ENCODE data around the gene CHRD. TPM values are rescaled to one million over a fixed set of nuclear protein-coding genes. Genes with fewer than 3 reads are reported as not detected.
"Not testable (repeated sequence)": the region's sequence is repeated elsewhere in the genome, so short reads cannot be mapped to it uniquely, and the experiment has no call there.

The CHRD gene
- total and polyA plus RNA-seq, 8 donors: 5.2 to 27.2 (median 7.0) TPM

- no peaks in the 10 kb centered on the region for H3K36me3 ChIP-seq
- peaks cover 0 to 7% (median 0%) of the 10 kb centered on the region in 4 donors for H3K4me1 ChIP-seq
- H3K27ac ChIP-seq: no peak overlapping the region
- no peak for DNase-seq
- no peak overlapping the region for H3K4me3 ChIP-seq
- no peaks in the 10 kb centered on the region for H3K9me3 ChIP-seq
- no peaks in the 10 kb centered on the region for H3K27me3 ChIP-seq
- intact Hi-C loops (cut with DNase I; ENCODE audit: low total_unique reads): no loop called here
- TF ChIP-seq CTCF (IDR thresholded peaks at IDR 0.05) (no peak), EP300 (IDR thresholded peaks at IDR 0.05) (no peak), POLR2AphosphoS5 (IDR thresholded peaks at IDR 0.05) (no peak), POLR2A (IDR thresholded peaks at IDR 0.05) (no peak)
- 74 to 83% (median 78%) methylated on average over 4 of the region's 4 CpGs for WGBS, 5 donors
Observed at GRCh38 chr3:184429786-184430185, 49.9 kb downstream of the CHRD start.

- Histone ChIP-seq H3K4me3 (no peak overlapping the region), H3K9me3 (no peaks in the 10 kb centered on the region), H3K27ac (no peak overlapping the region), H3K36me3 (no peaks in the 10 kb centered on the region), H3K4me1 (peaks cover 0 to 7% (median 0%) of the 10 kb centered on the region in 4 donors), H3K27me3 (no peaks in the 10 kb centered on the region)
- intact Hi-C loops (cut with DNase I; ENCODE audit: low total_unique reads): no loop called here
- DNase-seq: no peak
- WGBS, 5 donors: 78 to 92% (median 89%) methylated on average over 2 of the region's 2 CpGs
- no peak for TF ChIP-seq EP300 (IDR thresholded peaks at IDR 0.05)
- no peak for TF ChIP-seq POLR2A (IDR thresholded peaks at IDR 0.05)
Observed at GRCh38 chr3:184430940-184431339, 51.1 kb downstream of the CHRD start.

GRCh38 chr3:184433178-184433577 is 53.3 kb downstream of the CHRD start:
- WGBS, 5 donors: 65 to 86% (median 83%) methylated on average over 2 of the region's 2 CpGs
- intact Hi-C loops (cut with DNase I; ENCODE audit: low total_unique reads); H3K9me3 ChIP-seq; H3K36me3 ChIP-seq; H3K27me3 ChIP-seq; H3K4me3 ChIP-seq; H3K27ac ChIP-seq; DNase-seq; H3K4me1 ChIP-seq: not testable (repeated sequence)

GRCh38 chr3:184439096-184439495 is 59.2 kb downstream of the CHRD start:
- WGBS, 5 donors: 62 to 77% (median 72%) methylated on average over 7 of the region's 7 CpGs
- no peaks in the 10 kb centered on the region for H3K4me1 ChIP-seq
- no peaks in the 10 kb centered on the region for H3K36me3 ChIP-seq
- H3K9me3 ChIP-seq: peaks cover 0 to 8% (median 3%) of the 10 kb centered on the region in 4 donors
- no peak overlapping the region for H3K27ac ChIP-seq
- H3K27me3 ChIP-seq: peaks cover 0 to 8% (median 0%) of the 10 kb centered on the region in 3 donors
- intact Hi-C loops (cut with DNase I; ENCODE audit: low total_unique reads): no loop called here
- H3K4me3 ChIP-seq: no peak overlapping the region
- TF ChIP-seq CTCF (IDR thresholded peaks at IDR 0.05): no peak
- TF ChIP-seq POLR2AphosphoS5 (IDR thresholded peaks at IDR 0.05): no peak
- TF ChIP-seq POLR2A (IDR thresholded peaks at IDR 0.05): no peak
- no peak for DNase-seq

Other genes starting within 250 kb of the CHRD start
- gene EIF2B5, start 244.7 kb upstream of the CHRD start, total RNA-seq: 100 to 1,000 TPM in 1 of 5 donors, 10 to 100 TPM in 3, 1 to 10 TPM in 1; 1.4 to 113 (median 36.5) TPM
- gene EIF2B5, start 244.7 kb upstream of the CHRD start, polyA plus RNA-seq: 10 to 100 TPM; 33.0 to 42.0 (median 33.7) TPM
- 100 to 1,000 TPM in 1 of 5 donors, 10 to 100 TPM in 4; 27.9 to 107 (median 55.4) TPM for gene DVL3, start 224.7 kb upstream of the CHRD start, total RNA-seq
- gene DVL3, start 224.7 kb upstream of the CHRD start, polyA plus RNA-seq: 10 to 100 TPM; 21.2 to 26.4 (median 25.8) TPM
- 100 to 1,000 TPM in 4 of 5 donors, 10 to 100 TPM in 1; 96.2 to 204 (median 134) TPM for gene AP2M1, start 205.2 kb upstream of the CHRD start, total RNA-seq
- gene AP2M1, start 205.2 kb upstream of the CHRD start, polyA plus RNA-seq: 100 to 1,000 TPM; 143 to 220 (median 208) TPM
- gene ABCF3, start 193.9 kb upstream of the CHRD start, total RNA-seq: 100 to 1,000 TPM in 1 of 5 donors, 10 to 100 TPM in 4; 21.6 to 194 (median 55.9) TPM
- gene ABCF3, start 193.9 kb upstream of the CHRD start, polyA plus RNA-seq: 10 to 100 TPM; 43.4 to 45.0 (median 44.5) TPM
- gene VWA5B2, start 150.5 kb upstream of the CHRD start, total RNA-seq: 10 to 100 TPM in 2 of 5 donors, 1 to 10 TPM in 2, under 1 TPM in 1; under 0.01 to 100.0 (median 2.4) TPM
- gene VWA5B2, start 150.5 kb upstream of the CHRD start, polyA plus RNA-seq: 1 to 10 TPM; 1.6 to 3.5 (median 2.4) TPM
- gene ALG3, start 131.1 kb upstream of the CHRD start, total RNA-seq: 100 to 1,000 TPM in 1 of 5 donors, 10 to 100 TPM in 4; 17.1 to 253 (median 24.1) TPM
- 10 to 100 TPM; 20.9 to 22.5 (median 20.9) TPM for gene ALG3, start 131.1 kb upstream of the CHRD start, polyA plus RNA-seq
- gene EEF1AKMT4, start 130.4 kb upstream of the CHRD start, total RNA-seq: 10 to 100 TPM in 1 of 5 donors, 1 to 10 TPM in 2, under 1 TPM in 1, not detected in 1; 0.73 to 18.5 (median 4.2) TPM
- gene EEF1AKMT4, start 130.4 kb upstream of the CHRD start, polyA plus RNA-seq: 1 to 10 TPM; 4.4 to 6.5 (median 6.4) TPM
- gene CAMK2N2, start 118.5 kb upstream of the CHRD start, total RNA-seq: not detected
- 1 to 10 TPM in 1 of 3 donors, under 1 TPM in 2; 0.58 to 1.2 (median 0.68) TPM for gene CAMK2N2, start 118.5 kb upstream of the CHRD start, polyA plus RNA-seq
- gene ECE2, start 104.0 kb upstream of the CHRD start, total RNA-seq: 1 to 10 TPM in 1 of 5 donors, under 1 TPM in 1, not detected in 3; 0.45 to 2.9 TPM
- gene ECE2, start 104.0 kb upstream of the CHRD start, polyA plus RNA-seq: not detected
- gene PSMD2, start 80.8 kb upstream of the CHRD start, total RNA-seq: 100 to 1,000 TPM; 124 to 239 (median 172) TPM
- gene PSMD2, start 80.8 kb upstream of the CHRD start, polyA plus RNA-seq: 100 to 1,000 TPM in 1 of 3 donors, 10 to 100 TPM in 2; 73.0 to 119 (median 81.7) TPM
- gene EIF4G1, start 65.4 kb upstream of the CHRD start, total RNA-seq: 100 to 1,000 TPM; 167 to 572 (median 203) TPM
- gene EIF4G1, start 65.4 kb upstream of the CHRD start, polyA plus RNA-seq: 100 to 1,000 TPM in 2 of 3 donors, 10 to 100 TPM in 1; 86.5 to 171 (median 134) TPM
- 10 to 100 TPM in 3 of 5 donors, 1 to 10 TPM in 2; 1.8 to 73.2 (median 28.8) TPM for gene FAM131A, start 42.5 kb upstream of the CHRD start, total RNA-seq
- gene FAM131A, start 42.5 kb upstream of the CHRD start, polyA plus RNA-seq: 10 to 100 TPM; 10.0 to 13.0 (median 12.5) TPM
- gene CLCN2, start 18.4 kb upstream of the CHRD start, total RNA-seq: 10 to 100 TPM in 2 of 5 donors, 1 to 10 TPM in 3; 4.2 to 34.5 (median 5.8) TPM
- 1 to 10 TPM; 2.1 to 5.1 (median 2.5) TPM for gene CLCN2, start 18.4 kb upstream of the CHRD start, polyA plus RNA-seq
- 100 to 1,000 TPM in 2 of 5 donors, 10 to 100 TPM in 3; 14.0 to 273 (median 85.0) TPM for gene POLR2H, start 18.3 kb upstream of the CHRD start, total RNA-seq
- gene POLR2H, start 18.3 kb upstream of the CHRD start, polyA plus RNA-seq: 100 to 1,000 TPM; 103 to 142 (median 116) TPM
- gene THPO, start 1.8 kb upstream of the CHRD start, total RNA-seq: not detected
- 1 to 10 TPM in 1 of 3 donors, under 1 TPM in 2; 0.38 to 1.8 (median 0.93) TPM for gene THPO, start 1.8 kb upstream of the CHRD start, polyA plus RNA-seq
- 10 to 100 TPM; 20.4 to 33.3 (median 22.8) TPM for gene EPHB3, start 181.7 kb downstream of the CHRD start, total RNA-seq
- gene EPHB3, start 181.7 kb downstream of the CHRD start, polyA plus RNA-seq: 10 to 100 TPM in 1 of 3 donors, 1 to 10 TPM in 2; 2.9 to 25.1 (median 8.5) TPM

Data from stomach (tissue), 9 donors.